ENCODE measurements around the gene EHMT2. TPM values are rescaled to one million over a fixed set of nuclear protein-coding genes. Genes with fewer than 3 reads are reported as not detected.
A peak's percentile ranks its signal among the peaks of the same experiment; 100 is the strongest.

Gene EHMT2
- total RNA-seq, 1 experiment from 2014 or later = 40.4 TPM

GRCh38 chr6:31889331-31889972 is 8.0 kb downstream of the EHMT2 start:
- Histone ChIP-seq H3K27ac (no peak overlapping the region), H3K27me3 (replicated peaks) (no peaks in the 10 kb centered on the region), H3K4me3 (no peak overlapping the region), H3K36me3 (peaks cover 78% of the 10 kb centered on the region), H3K9me3 (replicated peaks) (no peaks in the 10 kb centered on the region), H3K4me1 (replicated peaks) (no peaks in the 10 kb centered on the region)
- DNase-seq (ENCODE audit: low read depth in 1 of 2, low spot score in 2 of 2) = no peak

GRCh38 chr6:31888276-31889258 is 8.9 kb downstream of the EHMT2 start:
- H3K9me3 ChIP-seq (replicated peaks) = no peaks in the 10 kb centered on the region
- H3K36me3 ChIP-seq = peaks cover 76% of the 10 kb centered on the region
- DNase-seq (ENCODE audit: low read depth in 1 of 2, low spot score in 2 of 2) = peak in 1 of 2 experiments; percentile 61
- no peaks in the 10 kb centered on the region for H3K27me3 ChIP-seq (replicated peaks)
- no peaks in the 10 kb centered on the region for H3K4me1 ChIP-seq (replicated peaks)
- no peak overlapping the region for H3K4me3 ChIP-seq
- H3K27ac ChIP-seq = no peak overlapping the region

- H3K4me3 ChIP-seq = no peak overlapping the region
- no peaks in the 10 kb centered on the region for H3K4me1 ChIP-seq (replicated peaks)
- H3K27ac ChIP-seq = no peak overlapping the region
- peaks cover 76% of the 10 kb centered on the region for H3K36me3 ChIP-seq
- H3K9me3 ChIP-seq (replicated peaks) = no peaks in the 10 kb centered on the region
- DNase-seq (ENCODE audit: low read depth in 1 of 2, low spot score in 2 of 2) = peak in 1 of 2 experiments; percentile 41
- no peaks in the 10 kb centered on the region for H3K27me3 ChIP-seq (replicated peaks)
Observed at GRCh38 chr6:31887173-31888007, 10.1 kb downstream of the EHMT2 start.

- Histone ChIP-seq H3K36me3 (peaks cover 75% of the 10 kb centered on the region), H3K9me3 (replicated peaks) (no peaks in the 10 kb centered on the region), H3K27ac (no peak overlapping the region), H3K27me3 (replicated peaks) (no peaks in the 10 kb centered on the region), H3K4me1 (replicated peaks) (no peaks in the 10 kb centered on the region), H3K4me3 (no peak overlapping the region)
- DNase-seq (ENCODE audit: low read depth in 1 of 2, low spot score in 2 of 2) = peak in 1 of 2 experiments; percentile 41
Observed at GRCh38 chr6:31886541-31886991, 10.9 kb downstream of the EHMT2 start.

- no peaks in the 10 kb centered on the region for H3K9me3 ChIP-seq (replicated peaks)
- peak in 1 of 2 experiments; percentile 41 for DNase-seq (ENCODE audit: low read depth in 1 of 2, low spot score in 2 of 2)
- H3K27me3 ChIP-seq (replicated peaks) = no peaks in the 10 kb centered on the region
- no peak overlapping the region for H3K4me3 ChIP-seq
- no peaks in the 10 kb centered on the region for H3K4me1 ChIP-seq (replicated peaks)
- peaks cover 82% of the 10 kb centered on the region for H3K36me3 ChIP-seq
- H3K27ac ChIP-seq = no peak overlapping the region
Observed at GRCh38 chr6:31884528-31885035, 12.9 kb downstream of the EHMT2 start.

GRCh38 chr6:31883676-31884075 is 13.8 kb downstream of the EHMT2 start:
- Histone ChIP-seq H3K36me3 (peaks cover 76% of the 10 kb centered on the region), H3K4me3 (no peak overlapping the region), H3K4me1 (replicated peaks) (no peaks in the 10 kb centered on the region)

GRCh38 chr6:31882344-31882743 is 15.2 kb downstream of the EHMT2 start:
- H3K4me3 ChIP-seq = no peak overlapping the region
- no peaks in the 10 kb centered on the region for H3K4me1 ChIP-seq (replicated peaks)
- H3K27ac ChIP-seq = no peak overlapping the region
- H3K9me3 ChIP-seq (replicated peaks) = no peaks in the 10 kb centered on the region
- H3K36me3 ChIP-seq = peaks cover 63% of the 10 kb centered on the region
- no peaks in the 10 kb centered on the region for H3K27me3 ChIP-seq (replicated peaks)
- DNase-seq (ENCODE audit: low read depth in 1 of 2, low spot score in 2 of 2) = peak in 1 of 2 experiments; percentile 40

More at GRCh38 chr6:31883676-31884075, 13.8 kb downstream of the EHMT2 start:
- Histone ChIP-seq H3K9me3 (replicated peaks) (no peaks in the 10 kb centered on the region), H3K27me3 (replicated peaks) (no peaks in the 10 kb centered on the region), H3K27ac (no peak overlapping the region)
- DNase-seq (ENCODE audit: low read depth in 1 of 2, low spot score in 2 of 2) = no peak

GRCh38 chr6:31881136-31881859 is 16.2 kb downstream of the EHMT2 start:
- peaks cover 52% of the 10 kb centered on the region for H3K36me3 ChIP-seq
- H3K4me1 ChIP-seq (replicated peaks) = no peaks in the 10 kb centered on the region
- DNase-seq (ENCODE audit: low read depth in 1 of 2, low spot score in 2 of 2) = no peak
- no peaks in the 10 kb centered on the region for H3K27me3 ChIP-seq (replicated peaks)
- no peaks in the 10 kb centered on the region for H3K9me3 ChIP-seq (replicated peaks)
- no peak overlapping the region for H3K27ac ChIP-seq
- H3K4me3 ChIP-seq = no peak overlapping the region

- Histone ChIP-seq H3K27ac (no peak overlapping the region), H3K4me3 (no peak overlapping the region), H3K9me3 (replicated peaks) (no peaks in the 10 kb centered on the region), H3K36me3 (peaks cover 50% of the 10 kb centered on the region), H3K27me3 (replicated peaks) (no peaks in the 10 kb centered on the region), H3K4me1 (replicated peaks) (no peaks in the 10 kb centered on the region; the same call in 1 of the 2 replicates)
- DNase-seq (ENCODE audit: low read depth in 1 of 2, low spot score in 2 of 2) = no peak
Observed at GRCh38 chr6:31880616-31881015, 16.9 kb downstream of the EHMT2 start.

GRCh38 chr6:31879901-31880300 is 17.6 kb downstream of the EHMT2 start:
- Histone ChIP-seq H3K27ac (no peak overlapping the region), H3K4me1 (replicated peaks) (no peaks in the 10 kb centered on the region; the same call in 1 of the 2 replicates), H3K27me3 (replicated peaks) (no peaks in the 10 kb centered on the region), H3K9me3 (replicated peaks) (no peaks in the 10 kb centered on the region), H3K36me3 (peaks cover 45% of the 10 kb centered on the region), H3K4me3 (no peak overlapping the region)
- peak in 1 of 2 experiments; percentile 36 for DNase-seq (ENCODE audit: low read depth in 1 of 2, low spot score in 2 of 2)

- Histone ChIP-seq H3K9me3 (replicated peaks) (no peaks in the 10 kb centered on the region), H3K27me3 (replicated peaks) (no peaks in the 10 kb centered on the region), H3K36me3 (peaks cover 41% of the 10 kb centered on the region), H3K4me3 (no peak overlapping the region), H3K27ac (no peak overlapping the region), H3K4me1 (replicated peaks) (no peaks in the 10 kb centered on the region; the same call in 1 of the 2 replicates)
- DNase-seq (ENCODE audit: low read depth in 1 of 2, low spot score in 2 of 2) = no peak
Observed at GRCh38 chr6:31879143-31879542, 18.4 kb downstream of the EHMT2 start.

GRCh38 chr6:31878726-31879125 is 18.8 kb downstream of the EHMT2 start, which contains the start of gene SLC44A4:
TSS of gene SLC44A4 (minus strand) at chr6:31878997. CDS start at chr6:31878980, 17 bp downstream.
- Histone ChIP-seq H3K9me3 (replicated peaks) (no peaks in the 10 kb centered on the region), H3K4me3 (no peak within 1 kb of the TSS), H3K4me1 (replicated peaks) (no peaks in the 10 kb centered on the region; the same call in 1 of the 2 replicates), H3K27me3 (replicated peaks) (no peaks in the 10 kb centered on the region), H3K36me3 (peaks cover 41% of the 10 kb centered on the region), H3K27ac (no peak within 1 kb of the TSS)
- peak in 1 of 2 experiments; percentile 42 for DNase-seq (ENCODE audit: low read depth in 1 of 2, low spot score in 2 of 2)

All from SJSA1 (cell line).